ENCODE data around the gene SPACA5.
A peak's percentile ranks its signal among the peaks of the same experiment; 100 is the strongest.

The SPACA5 gene

GRCh38 chrX:48035891-48036290 is 29.1 kb downstream of the SPACA5 start:
- Histone ChIP-seq H3K4ac (ENCODE audit: low read depth, low read length) (no peak overlapping the region), H3K14ac (ENCODE audit: low read length) (no peak overlapping the region), H3K4me1 (ENCODE audit: control insufficient read depth in 1 of 2, insufficient read depth in 2 of 2, low read length in 2 of 2) (no peaks in the 10 kb centered on the region), H3K4me3 (ENCODE audit: low read depth, low read length) (no peak overlapping the region), H2BK12ac (ENCODE audit: low read length) (no peak overlapping the region), H4K12ac (ENCODE audit: low read depth, low read length) (no peak overlapping the region), H4K91ac (ENCODE audit: low read depth, low read length) (no peak overlapping the region), H3K9ac (ENCODE audit: low read length) (no peak overlapping the region), H3K23ac (ENCODE audit: low read length) (no peak overlapping the region), H2AFZ (ENCODE audit: insufficient read depth, low read length, poor library complexity) (no peak overlapping the region), H3K36me3 (ENCODE audit: control insufficient read depth in 1 of 2, insufficient read depth in 2 of 2, low read length in 2 of 2) (no peaks in the 10 kb centered on the region), H2AK5ac (ENCODE audit: low read length) (no peak overlapping the region), H2BK5ac (ENCODE audit: low read depth, low read length, poor library complexity) (no peak overlapping the region), H3K9me3 (ENCODE audit: insufficient read depth, low read depth, low read length) (no peaks in the 10 kb centered on the region), H3K4me2 (ENCODE audit: low read length) (no peak overlapping the region), H3K27ac (ENCODE audit: low read depth, low read length) (no peak overlapping the region), H2BK120ac (ENCODE audit: insufficient read depth, low read length, poor library complexity) (no peak overlapping the region), H3K79me2 (ENCODE audit: control insufficient read depth, insufficient read depth, low read length, poor library complexity) (no peaks in the 10 kb centered on the region), H3K27me3 (ENCODE audit: insufficient read depth, low read length) (no peaks in the 10 kb centered on the region), H3K18ac (ENCODE audit: low read length) (no peak overlapping the region), H3K79me1 (ENCODE audit: low read length) (no peaks in the 10 kb centered on the region), H4K8ac (ENCODE audit: low read depth, low read length) (no peak overlapping the region)
- DNase-seq, result no peak
- WGBS (ENCODE audit: extremely low coverage, insufficient coverage, insufficient read length), result no CpG with 5 or more reads among the region's 4 CpGs

- Histone ChIP-seq H3K9ac (ENCODE audit: low read length) (no peak overlapping the region), H3K36me3 (ENCODE audit: control insufficient read depth in 1 of 2, insufficient read depth in 2 of 2, low read length in 2 of 2) (no peaks in the 10 kb centered on the region), H3K27me3 (ENCODE audit: insufficient read depth, low read length) (no peaks in the 10 kb centered on the region), H3K4me1 (ENCODE audit: control insufficient read depth in 1 of 2, insufficient read depth in 2 of 2, low read length in 2 of 2) (peaks cover 2 to 3% of the 10 kb centered on the region in 2 experiments), H3K79me2 (ENCODE audit: control insufficient read depth, insufficient read depth, low read length, poor library complexity) (no peaks in the 10 kb centered on the region), H2BK120ac (ENCODE audit: insufficient read depth, low read length, poor library complexity) (no peak overlapping the region), H3K27ac (ENCODE audit: low read depth, low read length) (no peak overlapping the region), H4K91ac (ENCODE audit: low read depth, low read length) (no peak overlapping the region), H3K4me3 (ENCODE audit: low read depth, low read length) (no peak overlapping the region), H3K79me1 (ENCODE audit: low read length) (peaks cover 7% of the 10 kb centered on the region), H3K4ac (ENCODE audit: low read depth, low read length) (no peak overlapping the region), H3K4me2 (ENCODE audit: low read length) (no peak overlapping the region), H2AFZ (ENCODE audit: insufficient read depth, low read length, poor library complexity) (no peak overlapping the region), H2BK5ac (ENCODE audit: low read depth, low read length, poor library complexity) (no peak overlapping the region), H3K18ac (ENCODE audit: low read length) (no peak overlapping the region), H3K23ac (ENCODE audit: low read length) (no peak overlapping the region), H4K12ac (ENCODE audit: low read depth, low read length) (no peak overlapping the region), H3K14ac (ENCODE audit: low read length) (no peak overlapping the region), H2BK12ac (ENCODE audit: low read length) (no peak overlapping the region), H4K8ac (ENCODE audit: low read depth, low read length) (no peak overlapping the region), H3K9me3 (ENCODE audit: insufficient read depth, low read depth, low read length) (no peaks in the 10 kb centered on the region), H2AK5ac (ENCODE audit: low read length) (no peak overlapping the region)
- no peak for DNase-seq
- whole genome bisulfite sequencing (ENCODE audit: extremely low coverage, insufficient coverage, insufficient read length), result no CpG with 5 or more reads among the region's 4 CpGs
These were observed 36.3 kb downstream of the SPACA5 start for GRCh38 chrX:48043056-48043455.

GRCh38 chrX:48045410-48046311 is 38.9 kb downstream of the SPACA5 start:
- H2BK120ac ChIP-seq (ENCODE audit: insufficient read depth, low read length, poor library complexity), result peak overlapping the region; percentile 22
- H3K4me1 ChIP-seq (ENCODE audit: control insufficient read depth in 1 of 2, insufficient read depth in 2 of 2, low read length in 2 of 2), result peaks cover 2 to 3% of the 10 kb centered on the region in 2 experiments
- H4K91ac ChIP-seq (ENCODE audit: low read depth, low read length), result peak overlapping the region; percentile 5
- no peak overlapping the region for H4K12ac ChIP-seq (ENCODE audit: low read depth, low read length)
- no peak overlapping the region for H2BK5ac ChIP-seq (ENCODE audit: low read depth, low read length, poor library complexity)
- DNase-seq, result peak; percentile 67 to 87
- no peak overlapping the region for H2AK5ac ChIP-seq (ENCODE audit: low read length)
- no peak overlapping the region for H3K4ac ChIP-seq (ENCODE audit: low read depth, low read length)
- H3K18ac ChIP-seq (ENCODE audit: low read length), result no peak overlapping the region
- H3K9ac ChIP-seq (ENCODE audit: low read length), result no peak overlapping the region
- no peak overlapping the region for H2AFZ ChIP-seq (ENCODE audit: insufficient read depth, low read length, poor library complexity)
- H3K4me3 ChIP-seq (ENCODE audit: low read depth, low read length), result no peak overlapping the region
- peaks cover 7% of the 10 kb centered on the region for H3K79me1 ChIP-seq (ENCODE audit: low read length)
- H3K14ac ChIP-seq (ENCODE audit: low read length), result peak overlapping the region; percentile 30
- H3K27ac ChIP-seq (ENCODE audit: low read depth, low read length), result peak overlapping the region; percentile 69
- peak overlapping the region; percentile 47 for H4K8ac ChIP-seq (ENCODE audit: low read depth, low read length)
- no peaks in the 10 kb centered on the region for H3K9me3 ChIP-seq (ENCODE audit: insufficient read depth, low read depth, low read length)
- H3K4me2 ChIP-seq (ENCODE audit: low read length), result no peak overlapping the region
- H3K23ac ChIP-seq (ENCODE audit: low read length), result no peak overlapping the region
- no peaks in the 10 kb centered on the region for H3K79me2 ChIP-seq (ENCODE audit: control insufficient read depth, insufficient read depth, low read length, poor library complexity)
- no peak overlapping the region for H2BK12ac ChIP-seq (ENCODE audit: low read length)
- H3K36me3 ChIP-seq (ENCODE audit: control insufficient read depth in 1 of 2, insufficient read depth in 2 of 2, low read length in 2 of 2), result no peaks in the 10 kb centered on the region
- WGBS (ENCODE audit: extremely low coverage, insufficient coverage, insufficient read length), result no CpG with 5 or more reads among the region's 8 CpGs
- no peaks in the 10 kb centered on the region for H3K27me3 ChIP-seq (ENCODE audit: insufficient read depth, low read length)

GRCh38 chrX:48046846-48047245 is 40.1 kb downstream of the SPACA5 start:
- no peak overlapping the region for H3K14ac ChIP-seq (ENCODE audit: low read length)
- no peaks in the 10 kb centered on the region for H3K79me2 ChIP-seq (ENCODE audit: control insufficient read depth, insufficient read depth, low read length, poor library complexity)
- WGBS (ENCODE audit: extremely low coverage, insufficient coverage, insufficient read length), result no CpG with 5 or more reads among the region's 5 CpGs
- peaks cover 7% of the 10 kb centered on the region for H3K79me1 ChIP-seq (ENCODE audit: low read length)
- no peak overlapping the region for H3K4ac ChIP-seq (ENCODE audit: low read depth, low read length)
- H3K27ac ChIP-seq (ENCODE audit: low read depth, low read length), result no peak overlapping the region
- no peak overlapping the region for H3K4me2 ChIP-seq (ENCODE audit: low read length)
- H3K4me1 ChIP-seq (ENCODE audit: control insufficient read depth in 1 of 2, insufficient read depth in 2 of 2, low read length in 2 of 2), result peaks cover 2 to 3% of the 10 kb centered on the region in 2 experiments
- no peak overlapping the region for H2AFZ ChIP-seq (ENCODE audit: insufficient read depth, low read length, poor library complexity)
- no peak overlapping the region for H2AK5ac ChIP-seq (ENCODE audit: low read length)
- H2BK5ac ChIP-seq (ENCODE audit: low read depth, low read length, poor library complexity), result no peak overlapping the region
- no peaks in the 10 kb centered on the region for H3K27me3 ChIP-seq (ENCODE audit: insufficient read depth, low read length)
- no peak overlapping the region for H3K18ac ChIP-seq (ENCODE audit: low read length)
- no peaks in the 10 kb centered on the region for H3K36me3 ChIP-seq (ENCODE audit: control insufficient read depth in 1 of 2, insufficient read depth in 2 of 2, low read length in 2 of 2)
- no peaks in the 10 kb centered on the region for H3K9me3 ChIP-seq (ENCODE audit: insufficient read depth, low read depth, low read length)
- no peak overlapping the region for H4K8ac ChIP-seq (ENCODE audit: low read depth, low read length)
- H4K91ac ChIP-seq (ENCODE audit: low read depth, low read length), result no peak overlapping the region
- no peak overlapping the region for H3K4me3 ChIP-seq (ENCODE audit: low read depth, low read length)
- no peak overlapping the region for H3K9ac ChIP-seq (ENCODE audit: low read length)
- H4K12ac ChIP-seq (ENCODE audit: low read depth, low read length), result no peak overlapping the region
- DNase-seq, result peak; percentile 59 to 73
- H3K23ac ChIP-seq (ENCODE audit: low read length), result no peak overlapping the region
- no peak overlapping the region for H2BK120ac ChIP-seq (ENCODE audit: insufficient read depth, low read length, poor library complexity)
- H2BK12ac ChIP-seq (ENCODE audit: low read length), result no peak overlapping the region

Data from trophoblast cell (in vitro differentiated cells and primary cell).